B cell (primary cell): Measurements from ENCODE around the gene PSTPIP1. TPM values are rescaled to one million over a fixed set of nuclear protein-coding genes. Genes with fewer than 3 reads are reported as not detected.

ENCODE experiments used
- ATAC-seq: fragments of 200-7000 bp; cut with Tn5 transposase; one replicate; pipeline ENCODE4 v1.10.0; 2021; ENCODE audit warnings: low read depth, mild to moderate bottlenecking, moderate number of reproducible peaks, moderate library complexity
- CTCF ChIA-PET: fragments of 350-600 bp; sonication (Branson Sonifier 250); formaldehyde crosslinking; loops from one replicate; lab custom pipeline; 2021; ENCODE audit warnings: antibody characterized with exemption, inconsistent platforms; lab: Charles Lee
- POLR2A ChIA-PET: fragments of 350-600 bp; sonication (Branson Sonifier 250); formaldehyde crosslinking; loops from one replicate; lab custom pipeline; 2021; ENCODE audit warnings: antibody characterized with exemption; lab: Charles Lee
- DNase-seq: peaks from one replicate; pipeline ENCODE4 v3.0.0; 2013
- H2AFZ ChIP-seq: 2 replicates; pipeline ENCODE4 v1.6.1; 2012; ENCODE audit warnings: mild to moderate bottlenecking, low read depth, low read length; ENCODE audit not compliant: insufficient read depth, poor library complexity, severe bottlenecking
- H3K27ac ChIP-seq, 2 donors: 1 replicate in 1 of 2; 2 replicates in 1 of 2; pipeline ENCODE4 v1.5.1; 2012 to 2013; ENCODE audit warnings: low read length in 2 of 2, mild to moderate bottlenecking in 2 of 2, moderate library complexity in 1 of 2
- H3K27me3 ChIP-seq, 4 experiments: fragments of 200-600 bp in 1 of 4; sonication (generic) in 1 of 4; replicated peaks in 1 of 4; 1 replicate in 2 of 4; 2 replicates in 2 of 4; pipeline versions ENCODE4 v1.6.1 to v1.7.0; 2013 to 2016; ENCODE audit warnings: low read length in 3 of 4, mild to moderate bottlenecking in 2 of 4, mixed read lengths in 1 of 4, moderate library complexity in 1 of 4; ENCODE audit not compliant: insufficient read depth in 4 of 4, control insufficient read depth in 3 of 4; ENCODE audit errors: control extremely low read depth in 1 of 4
- H3K36me3 ChIP-seq, 2 experiments: replicated peaks in 1 of 2; 1 replicate in 1 of 2; 2 replicates in 1 of 2; pipeline versions ENCODE4 v1.6.1 to v1.7.1; 2013; ENCODE audit warnings: low read length in 1 of 2; ENCODE audit not compliant: insufficient read depth in 2 of 2, control insufficient read depth in 1 of 2; ENCODE audit errors: control extremely low read depth in 1 of 2, extremely low read depth in 1 of 2
- H3K4me1 ChIP-seq, 2 donors: fragments of 200-600 bp in 1 of 2; sonication (generic) in 1 of 2; 1 replicate in 1 of 2; 2 replicates in 1 of 2; pipeline versions ENCODE4 v1.5.1 to v1.6.1; 2013 to 2017; ENCODE audit warnings: low read length in 2 of 2; ENCODE audit not compliant: control insufficient read depth in 2 of 2, insufficient read depth in 2 of 2
- H3K4me2 ChIP-seq: replicated peaks from 2 replicates; pipeline ENCODE3; 2012; ENCODE audit warnings: mild to moderate bottlenecking, low read depth, low read length; ENCODE audit not compliant: poor library complexity, severe bottlenecking
- H3K4me3 ChIP-seq, 5 experiments: fragments of 200-600 bp in 1 of 5; sonication (generic) in 1 of 5; 1 replicate in 3 of 5; 2 replicates in 2 of 5; pipeline versions ENCODE4 v1.5.1 to v1.7.0; 2011 to 2016; ENCODE audit warnings: low read length in 4 of 5, mild to moderate bottlenecking in 4 of 5, low read depth in 2 of 5, control low read depth in 1 of 5, moderate library complexity in 1 of 5; ENCODE audit not compliant: insufficient read depth in 1 of 5; ENCODE audit errors: control extremely low read depth in 1 of 5, extremely low read depth in 1 of 5
- H3K79me2 ChIP-seq: fragments of 200-600 bp; sonication (generic); one replicate; pipeline ENCODE4 v1.6.0; 2016; ENCODE audit warnings: low read length; ENCODE audit not compliant: control insufficient read depth, insufficient read depth
- H3K9ac ChIP-seq: fragments of 200-600 bp; sonication (generic); 2 replicates; pipeline ENCODE4 v1.6.1; 2017; ENCODE audit warnings: mild to moderate bottlenecking, low read length, moderate library complexity
- H3K9me3 ChIP-seq, 3 donors: one replicate each; pipeline versions ENCODE4 v1.6.1 to v1.7.1; 2013; ENCODE audit warnings: low read length in 2 of 3; ENCODE audit not compliant: control insufficient read depth in 2 of 3, insufficient read depth in 1 of 3; ENCODE audit errors: control extremely low read depth in 1 of 3
- H4K20me1 ChIP-seq: 2 replicates; pipeline ENCODE4 v1.6.0; 2012; ENCODE audit warnings: mild to moderate bottlenecking, low read length; ENCODE audit not compliant: insufficient read depth, control insufficient read depth, poor library complexity, severe bottlenecking
- H3K27ac Mint-ChIP-seq: one replicate; pipeline ENCODE4 v1.8.0; 2021; ENCODE audit warnings: mixed read lengths
- H3K27me3 Mint-ChIP-seq: one replicate; pipeline ENCODE4 v1.8.0; 2021; ENCODE audit warnings: mixed read lengths
- H3K4me1 Mint-ChIP-seq: one replicate; pipeline ENCODE4 v1.8.0; 2021; ENCODE audit warnings: mixed read lengths
- H3K4me3 Mint-ChIP-seq: one replicate; pipeline ENCODE4 v1.8.0; 2021; ENCODE audit warnings: mixed read lengths
- H3K9me3 Mint-ChIP-seq: one replicate; pipeline ENCODE4 v1.8.0; 2022; ENCODE audit warnings: mixed read lengths; ENCODE audit not compliant: insufficient read depth
- CTCF ChIP-seq: fragments of 200-600 bp; IDR thresholded peaks from one replicate; pipeline ENCODE4 v1.8.0; 2022; ENCODE audit warnings: antibody characterized with exemption, mild to moderate bottlenecking
- EZH2 ChIP-seq: IDR thresholded peaks from 2 replicates; pipeline ENCODE4 v1.6.1; 2012; ENCODE audit warnings: borderline replicate concordance, low read depth, mild to moderate bottlenecking, moderate library complexity, low read length; ENCODE audit not compliant: insufficient read depth, poor library complexity, severe bottlenecking
- WGBS: methylation state at CpG from one replicate; pipeline ENCODE4 v1.1.5; 2013; ENCODE audit warnings: missing lambda C conversion rate; ENCODE audit not compliant: insufficient coverage; 5-methylcytosine and 5-hydroxymethylcytosine counted together
- intact Hi-C: fragments of 100-400 bp; cut with micrococcal nuclease; formaldehyde crosslinking; loops from one replicate; pipeline ENCODE4 v1.10.0; 2022
- polyA plus RNA-seq: library from polyadenylated mRNA; depleted of rRNA; stranded (reverse); fragments of >200 nt; gene quantifications from 2 replicates; pipeline ENCODE4 v1.2.3, GENCODE V29; 2012
- total RNA-seq, 2 donors: library from RNA; stranded (reverse); fragments of 120-200 nt in 1 of 2; gene quantifications; 1 replicate in 1 of 2; 2 replicates in 1 of 2; pipeline versions ENCODE4 v1.2.3 to v1.2.4, GENCODE V29; 2013 to 2022

The PSTPIP1 gene
- total and polyA plus RNA-seq, 2 donors (not counting 1 experiment from before 2014, with no cell fraction given): 69.0 to 79.3 TPM

GRCh38 chr15:76951220-76951619 is 43.7 kb upstream of the PSTPIP1 start:
- no CpG with 5 or more reads among the region's 1 CpG for WGBS
- Mint-ChIP-seq H3K4me3 (no peak overlapping the region), H3K9me3 (no peaks in the 10 kb centered on the region), H3K4me1 (peaks cover 22% of the 10 kb centered on the region), H3K27ac (no peak overlapping the region), H3K27me3 (no peaks in the 10 kb centered on the region)
- Histone ChIP-seq H3K79me2 (no peaks in the 10 kb centered on the region), H3K4me1 (peaks cover 12 to 18% of the 10 kb centered on the region in 2 donors), H3K9ac (no peak overlapping the region), H3K4me3 (no peak overlapping the region), H2AFZ (no peak overlapping the region), H3K36me3 (peaks cover 0 to 17% of the 10 kb centered on the region in 2 experiments), H3K4me2 (no peak overlapping the region), H3K9me3 (no peaks in the 10 kb centered on the region), H4K20me1 (no peaks in the 10 kb centered on the region), H3K27ac (no peak overlapping the region), H3K27me3 (no peaks in the 10 kb centered on the region)
- intact Hi-C loops: no loop called here
- ChIA-PET CTCF (no interaction called here), POLR2A (no interaction called here)
- no peak for DNase-seq
- no peak for ATAC-seq
- no peak for TF ChIP-seq CTCF
- TF ChIP-seq EZH2: no peak

DNA sequence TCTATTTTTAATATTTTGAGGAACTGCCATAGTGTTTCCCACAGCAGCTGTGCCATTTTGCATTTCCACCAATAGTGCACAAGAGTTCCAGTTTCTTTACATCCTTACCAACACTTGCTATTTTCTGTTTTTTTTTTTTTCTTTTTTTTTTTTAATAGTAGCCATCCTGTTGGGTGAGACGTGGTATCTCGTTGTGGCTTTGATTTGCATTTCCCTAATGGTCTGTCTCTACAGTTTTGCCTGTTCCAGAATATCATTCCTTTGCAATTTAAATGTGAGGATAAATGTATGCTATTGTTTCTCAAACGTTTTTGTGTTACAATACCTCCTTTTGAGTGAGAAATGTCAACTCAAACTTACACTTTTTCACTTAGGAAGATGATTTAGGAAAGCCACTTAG is 41.0 kb upstream of the PSTPIP1 start:
- DNase-seq: no peak
- intact Hi-C loops: no loop called here
- H3K27ac Mint-ChIP-seq: no peak overlapping the region
- Histone ChIP-seq H3K4me1 (no peaks in the 10 kb centered on the region), H3K36me3 (peaks cover 0 to 9% of the 10 kb centered on the region in 2 experiments), H4K20me1 (no peaks in the 10 kb centered on the region), H3K9ac (no peak overlapping the region), H3K27me3 (no peaks in the 10 kb centered on the region), H3K9me3 (no peaks in the 10 kb centered on the region), H3K4me2 (no peak overlapping the region), H3K27ac (no peak overlapping the region), H3K4me3 (no peak overlapping the region), H2AFZ (no peak overlapping the region), H3K79me2 (no peaks in the 10 kb centered on the region)
- no peaks in the 10 kb centered on the region for H3K4me1 Mint-ChIP-seq
- ChIA-PET CTCF (interaction anchor here (0.6 to 0.9 kb wide), 3 partner anchors 33 to 78 kb away, joined by 3 read pairs; no protein-coding TSS in a partner anchor), POLR2A (no interaction called here)
- no peaks in the 10 kb centered on the region for H3K27me3 Mint-ChIP-seq
- TF ChIP-seq EZH2 (no peak), CTCF (no peak)
- ATAC-seq: no peak
- H3K4me3 Mint-ChIP-seq: no peak overlapping the region
- WGBS: no CpG with 5 or more reads among the region's 3 CpGs
- H3K9me3 Mint-ChIP-seq: no peaks in the 10 kb centered on the region
